K562 (cell line): ENCODE data around the gene BACH1. TPM values are rescaled to one million over a fixed set of nuclear protein-coding genes. Genes with fewer than 3 reads are reported as not detected.
A peak's percentile ranks its signal among the peaks of the same experiment; 100 is the strongest.

Experiments
- ESRRA ChIP-seq: fragments of 450-650 bp; IDR thresholded peaks from 2 replicates; pipeline ENCODE4 v1.6.1; 2014; ENCODE audit warnings: low read depth, mild to moderate bottlenecking, moderate library complexity, borderline replicate concordance
- KDM1A ChIP-seq, 2 experiments: fragments of 450-650 bp; IDR thresholded peaks; 2 replicates each; pipeline ENCODE4 v1.6.1; 2016; ENCODE audit warnings: mild to moderate bottlenecking in 2 of 2
- RAD21 ChIP-seq, 2 experiments: fragments of 250-450 bp in 1 of 2; fragments of 450-650 bp in 1 of 2; sonication (Bioruptor Pico) in 1 of 2; formaldehyde crosslinking in 1 of 2; IDR thresholded peaks in 1 of 2; conservative IDR thresholded peaks in 1 of 2; 2 replicates each; pipeline versions ENCODE4 v1.4.0 to v1.8.0; 2020 to 2022; ENCODE audit warnings: mild to moderate bottlenecking in 2 of 2, moderate library complexity in 1 of 2
- RAD51 ChIP-seq: fragments of 450-650 bp; IDR thresholded peaks from 2 replicates; pipeline ENCODE4 v1.7.1; 2016; ENCODE audit warnings: low read depth, mild to moderate bottlenecking, borderline replicate concordance
- REST ChIP-seq, 2 experiments: fragments of 450-650 bp; formaldehyde crosslinking in 1 of 2; IDR thresholded peaks; 2 replicates each; pipeline versions ENCODE4 v1.4.0 to v1.6.1; 2014 to 2020; ENCODE audit warnings: mild to moderate bottlenecking in 2 of 2, borderline replicate concordance in 1 of 2, low read depth in 1 of 2
- TEAD4 ChIP-seq, 2 experiments: sonication (generic) in 1 of 2; formaldehyde crosslinking in 1 of 2; IDR thresholded peaks; 2 replicates each; pipeline versions ENCODE4 v1.6.1 to v1.8.0; 2012 to 2022; ENCODE audit warnings: borderline replicate concordance in 1 of 2, inconsistent platforms in 1 of 2, low read length in 1 of 2, mild to moderate bottlenecking in 1 of 2, missing genetic modification reagents in 1 of 2
- TOE1 ChIP-seq, 2 experiments: fragments of 450-650 bp in 1 of 2; sonication (generic) in 1 of 2; formaldehyde crosslinking in 1 of 2; IDR thresholded peaks; 2 replicates each; pipeline versions ENCODE4 v1.7.1 to v1.8.0; 2016 to 2022; ENCODE audit warnings: borderline replicate concordance in 2 of 2, mild to moderate bottlenecking in 2 of 2, antibody characterized with exemption in 1 of 2, inconsistent platforms in 1 of 2, low read depth in 1 of 2, missing genetic modification reagents in 1 of 2, moderate library complexity in 1 of 2
- polyA plus RNA-seq, 8 experiments: library from polyadenylated mRNA; depleted of rRNA in 4 of 8; stranded (reverse) in 5 of 8; unstranded in 3 of 8; fragments of >200 nt; fragmentation: Nextera tagmentation in 2 of 8; fragmentation: Illumina TruSeq in 1 of 8; extraction: Ambion mirVana in 2 of 8; extraction: Trizol in 1 of 8; gene quantifications; 2 replicates each; pipeline versions ENCODE4 v1.2.1 to v1.2.3, GENCODE V29; 2011 to 2014; ENCODE audit warnings: inconsistent platforms in 1 of 8, missing spikeins in 1 of 8
- total RNA-seq, 7 experiments: library from RNA; depleted of rRNA in 6 of 7; stranded (reverse); fragments of >200 nt in 6 of 7; fragmentation: Illumina TruSeq in 2 of 7; extraction: Trizol in 2 of 7; gene quantifications; 2 replicates each; pipeline versions ENCODE4 v1.2.1 to v1.2.3, GENCODE V29; 2011 to 2021; ENCODE audit warnings: low replicate concordance in 1 of 7

Gene BACH1
- total and polyA plus RNA-seq, 9 of the 15 experiments (the other 6 are each of a cell fraction or from before 2014, with no cell fraction given) = 10.6 to 58.5 (median 28.6) TPM

GRCh38 chr21:29334717-29335428 lies 36.2 kb downstream of the BACH1 start (continued):
- TF ChIP-seq REST (IDR thresholded peaks at IDR 0.05; ENCODE audit: borderline replicate concordance) (0 out of 2 replicates have a peak, but pooled peaks have one; percentile 11), REST (CRISPR knock-in tag; IDR thresholded peaks at IDR 0.05; ENCODE audit: low read depth) (no peak), ESRRA (no peak), TOE1 (IDR thresholded peaks at IDR 0.05; ENCODE audit: borderline replicate concordance) (no peak), TOE1 (CRISPR knock-in tag; IDR thresholded peaks at IDR 0.05; ENCODE audit: borderline replicate concordance, low read depth) (no peak), TEAD4 (IDR thresholded peaks at IDR 0.05; ENCODE audit: low read length) (0 out of 2 replicates have a peak, but pooled peaks have one; percentile 10), TEAD4 (CRISPR knock-in tag; IDR thresholded peaks at IDR 0.05; ENCODE audit: borderline replicate concordance) (no peak), RAD51 (no peak), RAD21 (CRISPR knock-in tag; conservative IDR thresholded peaks at IDR 0.05 in 1 of 2, IDR thresholded peaks at IDR 0.05 in 1 of 2) (peak in 1 of 2 experiments; percentile 30; a peak in 2 of 4 replicates), KDM1A (IDR thresholded peaks at IDR 0.05) (no peak)
